OCI-LY3 (cell line): Measurements from ENCODE around the gene WNT3.

Experiments
- H2AFZ ChIP-seq: fragments of 200-600, 300-600 bp; shearing (Covaris generic); 2 replicates; pipeline ENCODE4 v1.6.0; 2014; ENCODE audit warnings: antibody characterized with exemption, low read depth, low read length
- H3K27ac ChIP-seq: fragments of 200-600, 300-600 bp; sonication (generic); 2 replicates; pipeline ENCODE4 v1.5.1; 2014; ENCODE audit warnings: mild to moderate bottlenecking, low read length, moderate library complexity, mixed read lengths
- H3K27me3 ChIP-seq: fragments of 200-600, 300-600 bp; sonication (generic); 2 replicates; pipeline ENCODE4 v1.6.1; 2014; ENCODE audit warnings: low read depth, low read length, mixed read lengths
- H3K36me3 ChIP-seq: fragments of 200-600, 300-600 bp; sonication (generic); replicated peaks from 2 replicates; pipeline ENCODE3; 2014; ENCODE audit warnings: low read depth, low read length, mixed read lengths
- H3K4me1 ChIP-seq: fragments of 300-600, 200-600 bp; sonication (generic); 2 replicates; pipeline ENCODE4 v1.6.1; 2014; ENCODE audit warnings: low read length, mixed read lengths
- H3K4me2 ChIP-seq: fragments of 200-600, 300-600 bp; sonication (generic); 2 replicates; pipeline ENCODE4 v1.6.1; 2014; ENCODE audit warnings: low read length, mixed read lengths
- H3K4me3 ChIP-seq: fragments of 300-600, 200-600 bp; sonication (generic); 2 replicates; pipeline ENCODE4 v1.5.1; 2014; ENCODE audit warnings: antibody characterized with exemption, mild to moderate bottlenecking, low read length, moderate library complexity
- H3K79me2 ChIP-seq: fragments of 300-600, 200-600 bp; shearing (Covaris generic); 2 replicates; pipeline ENCODE4 v1.6.1; 2014; ENCODE audit warnings: mild to moderate bottlenecking, low read length, mixed read lengths
- H3K9ac ChIP-seq: fragments of 300-600, 200-600 bp; shearing (Covaris generic); 2 replicates; pipeline ENCODE4 v1.6.0; 2014; ENCODE audit warnings: mild to moderate bottlenecking, low read length, moderate library complexity
- H3K9me3 ChIP-seq: fragments of 200-600, 300-600 bp; shearing (Covaris generic); 2 replicates; pipeline ENCODE4 v1.6.1; 2014; ENCODE audit warnings: low read length, mixed read lengths; ENCODE audit not compliant: insufficient read depth
- H4K20me1 ChIP-seq: fragments of 200-600, 300-600 bp; sonication (generic); 2 replicates; pipeline ENCODE4 v1.6.1; 2016; ENCODE audit warnings: low read length, mixed read lengths; ENCODE audit not compliant: insufficient read depth
- CTCF ChIP-seq: fragments of 200-600, 300-600 bp; sonication (generic); IDR thresholded peaks from 2 replicates; pipeline ENCODE4 v1.5.1; 2014; ENCODE audit warnings: antibody characterized with exemption, low read length, low read depth
- EZH2phosphoT487 ChIP-seq: fragments of 200-600 bp; shearing (Covaris generic); IDR thresholded peaks from 2 replicates; pipeline ENCODE4 v1.6.1; 2018; ENCODE audit warnings: antibody characterized with exemption, mixed run types, low read depth

The WNT3 gene

GRCh38 chr17:46854948-46855347, 36.5 kb upstream of the WNT3 start:
- Histone ChIP-seq H3K4me2 (no peak overlapping the region), H3K9ac (no peak overlapping the region), H3K9me3 (no peaks in the 10 kb centered on the region), H4K20me1 (no peaks in the 10 kb centered on the region), H3K27ac (no peak overlapping the region), H2AFZ (no peak overlapping the region), H3K4me1 (no peaks in the 10 kb centered on the region), H3K36me3 (no peaks in the 10 kb centered on the region), H3K4me3 (no peak overlapping the region), H3K27me3 (no peaks in the 10 kb centered on the region), H3K79me2 (no peaks in the 10 kb centered on the region)
- TF ChIP-seq CTCF = no peak
- no peak for TF ChIP-seq EZH2phosphoT487

- Histone ChIP-seq H3K9ac (no peak overlapping the region), H3K9me3 (no peaks in the 10 kb centered on the region), H3K4me3 (no peak overlapping the region), H2AFZ (no peak overlapping the region), H3K79me2 (no peaks in the 10 kb centered on the region), H3K27me3 (no peaks in the 10 kb centered on the region), H3K4me1 (no peaks in the 10 kb centered on the region), H4K20me1 (no peaks in the 10 kb centered on the region), H3K36me3 (no peaks in the 10 kb centered on the region), H3K4me2 (no peak overlapping the region), H3K27ac (no peak overlapping the region)
- TF ChIP-seq EZH2phosphoT487 (no peak), CTCF (no peak)
Observed at GRCh38 chr17:46854515-46854914, 36.0 kb upstream of the WNT3 start.

GRCh38 chr17:46853896-46854444, 35.5 kb upstream of the WNT3 start:
- TF ChIP-seq CTCF (no peak), EZH2phosphoT487 (no peak)
- no peaks in the 10 kb centered on the region for H3K36me3 ChIP-seq
- H3K4me3 ChIP-seq = no peak overlapping the region
- H3K9me3 ChIP-seq = no peaks in the 10 kb centered on the region
- no peaks in the 10 kb centered on the region for H3K79me2 ChIP-seq
- H3K9ac ChIP-seq = no peak overlapping the region
- H3K27ac ChIP-seq = no peak overlapping the region
- no peaks in the 10 kb centered on the region; the same call in 1 of the 2 replicates for H3K27me3 ChIP-seq
- H3K4me1 ChIP-seq = no peaks in the 10 kb centered on the region
- H4K20me1 ChIP-seq = no peaks in the 10 kb centered on the region
- no peak overlapping the region for H2AFZ ChIP-seq
- H3K4me2 ChIP-seq = no peak overlapping the region

- H3K9ac ChIP-seq = no peak within 1 kb of the TSS
- H2AFZ ChIP-seq = no peak within 1 kb of the TSS
- peaks cover 5% of the 10 kb centered on the region; the same call in 1 of the 2 replicates for H3K27me3 ChIP-seq
Observed at GRCh38 chr17:46851029-46851741, 32.7 kb upstream of the WNT3 start, which contains the start of gene WNT9B. Gene WNT9B (plus strand): TSS chr17:46851583. CDS start chr17:46851639, 56 bp downstream.

More at GRCh38 chr17:46851029-46851741, 32.7 kb upstream of the WNT3 start, which contains the start of gene WNT9B:
- H3K4me3 ChIP-seq = no peak within 1 kb of the TSS
- no peak within 1 kb of the TSS for H3K27ac ChIP-seq
- no peak within 1 kb of the TSS for H3K4me2 ChIP-seq
- no peaks in the 10 kb centered on the region for H4K20me1 ChIP-seq
- no peaks in the 10 kb centered on the region for H3K79me2 ChIP-seq
- H3K4me1 ChIP-seq = no peaks in the 10 kb centered on the region
- H3K36me3 ChIP-seq = no peaks in the 10 kb centered on the region
- TF ChIP-seq CTCF (no peak), EZH2phosphoT487 (no peak)
- H3K9me3 ChIP-seq = no peaks in the 10 kb centered on the region
